B cell (primary cell): ENCODE measurements around the gene PPFIA1. TPM values are rescaled to one million over a fixed set of nuclear protein-coding genes. Genes with fewer than 3 reads are reported as not detected.

Experiments used
- ATAC-seq: fragments of 200-7000 bp; cut with Tn5 transposase; one replicate; pipeline ENCODE4 v1.10.0; 2021; ENCODE audit warnings: low read depth, mild to moderate bottlenecking, moderate number of reproducible peaks, moderate library complexity
- CTCF ChIA-PET: fragments of 350-600 bp; sonication (Branson Sonifier 250); formaldehyde crosslinking; loops from one replicate; lab custom pipeline; 2021; ENCODE audit warnings: antibody characterized with exemption, inconsistent platforms; lab: Charles Lee
- POLR2A ChIA-PET: fragments of 350-600 bp; sonication (Branson Sonifier 250); formaldehyde crosslinking; loops from one replicate; lab custom pipeline; 2021; ENCODE audit warnings: antibody characterized with exemption; lab: Charles Lee
- DNase-seq: peaks from one replicate; pipeline ENCODE4 v3.0.0; 2013
- H2AFZ ChIP-seq: 2 replicates; pipeline ENCODE4 v1.6.1; 2012; ENCODE audit warnings: mild to moderate bottlenecking, low read depth, low read length; ENCODE audit not compliant: insufficient read depth, poor library complexity, severe bottlenecking
- H3K27ac ChIP-seq, 2 donors: 1 replicate in 1 of 2; 2 replicates in 1 of 2; pipeline ENCODE4 v1.5.1; 2012 to 2013; ENCODE audit warnings: low read length in 2 of 2, mild to moderate bottlenecking in 2 of 2, moderate library complexity in 1 of 2
- H3K27me3 ChIP-seq, 4 experiments: fragments of 200-600 bp in 1 of 4; sonication (generic) in 1 of 4; replicated peaks in 1 of 4; 1 replicate in 2 of 4; 2 replicates in 2 of 4; pipeline versions ENCODE4 v1.6.1 to v1.7.0; 2013 to 2016; ENCODE audit warnings: low read length in 3 of 4, mild to moderate bottlenecking in 2 of 4, mixed read lengths in 1 of 4, moderate library complexity in 1 of 4; ENCODE audit not compliant: insufficient read depth in 4 of 4, control insufficient read depth in 3 of 4; ENCODE audit errors: control extremely low read depth in 1 of 4
- H3K36me3 ChIP-seq, 2 experiments: replicated peaks in 1 of 2; 1 replicate in 1 of 2; 2 replicates in 1 of 2; pipeline versions ENCODE4 v1.6.1 to v1.7.1; 2013; ENCODE audit warnings: low read length in 1 of 2; ENCODE audit not compliant: insufficient read depth in 2 of 2, control insufficient read depth in 1 of 2; ENCODE audit errors: control extremely low read depth in 1 of 2, extremely low read depth in 1 of 2
- H3K4me1 ChIP-seq, 2 donors: fragments of 200-600 bp in 1 of 2; sonication (generic) in 1 of 2; 1 replicate in 1 of 2; 2 replicates in 1 of 2; pipeline versions ENCODE4 v1.5.1 to v1.6.1; 2013 to 2017; ENCODE audit warnings: low read length in 2 of 2; ENCODE audit not compliant: control insufficient read depth in 2 of 2, insufficient read depth in 2 of 2
- H3K4me2 ChIP-seq: replicated peaks from 2 replicates; pipeline ENCODE3; 2012; ENCODE audit warnings: mild to moderate bottlenecking, low read depth, low read length; ENCODE audit not compliant: poor library complexity, severe bottlenecking
- H3K4me3 ChIP-seq, 5 experiments: fragments of 200-600 bp in 1 of 5; sonication (generic) in 1 of 5; 1 replicate in 3 of 5; 2 replicates in 2 of 5; pipeline versions ENCODE4 v1.5.1 to v1.7.0; 2011 to 2016; ENCODE audit warnings: low read length in 4 of 5, mild to moderate bottlenecking in 4 of 5, low read depth in 2 of 5, control low read depth in 1 of 5, moderate library complexity in 1 of 5; ENCODE audit not compliant: insufficient read depth in 1 of 5; ENCODE audit errors: control extremely low read depth in 1 of 5, extremely low read depth in 1 of 5
- H3K79me2 ChIP-seq: fragments of 200-600 bp; sonication (generic); one replicate; pipeline ENCODE4 v1.6.0; 2016; ENCODE audit warnings: low read length; ENCODE audit not compliant: control insufficient read depth, insufficient read depth
- H3K9ac ChIP-seq: fragments of 200-600 bp; sonication (generic); 2 replicates; pipeline ENCODE4 v1.6.1; 2017; ENCODE audit warnings: mild to moderate bottlenecking, low read length, moderate library complexity
- H3K9me3 ChIP-seq, 3 donors: one replicate each; pipeline versions ENCODE4 v1.6.1 to v1.7.1; 2013; ENCODE audit warnings: low read length in 2 of 3; ENCODE audit not compliant: control insufficient read depth in 2 of 3, insufficient read depth in 1 of 3; ENCODE audit errors: control extremely low read depth in 1 of 3
- H4K20me1 ChIP-seq: 2 replicates; pipeline ENCODE4 v1.6.0; 2012; ENCODE audit warnings: mild to moderate bottlenecking, low read length; ENCODE audit not compliant: insufficient read depth, control insufficient read depth, poor library complexity, severe bottlenecking
- H3K27ac Mint-ChIP-seq: one replicate; pipeline ENCODE4 v1.8.0; 2021; ENCODE audit warnings: mixed read lengths
- H3K27me3 Mint-ChIP-seq: one replicate; pipeline ENCODE4 v1.8.0; 2021; ENCODE audit warnings: mixed read lengths
- H3K4me1 Mint-ChIP-seq: one replicate; pipeline ENCODE4 v1.8.0; 2021; ENCODE audit warnings: mixed read lengths
- H3K4me3 Mint-ChIP-seq: one replicate; pipeline ENCODE4 v1.8.0; 2021; ENCODE audit warnings: mixed read lengths
- H3K9me3 Mint-ChIP-seq: one replicate; pipeline ENCODE4 v1.8.0; 2022; ENCODE audit warnings: mixed read lengths; ENCODE audit not compliant: insufficient read depth
- CTCF ChIP-seq: fragments of 200-600 bp; IDR thresholded peaks from one replicate; pipeline ENCODE4 v1.8.0; 2022; ENCODE audit warnings: antibody characterized with exemption, mild to moderate bottlenecking
- EZH2 ChIP-seq: IDR thresholded peaks from 2 replicates; pipeline ENCODE4 v1.6.1; 2012; ENCODE audit warnings: borderline replicate concordance, low read depth, mild to moderate bottlenecking, moderate library complexity, low read length; ENCODE audit not compliant: insufficient read depth, poor library complexity, severe bottlenecking
- WGBS: methylation state at CpG from one replicate; pipeline ENCODE4 v1.1.5; 2013; ENCODE audit warnings: missing lambda C conversion rate; ENCODE audit not compliant: insufficient coverage; 5-methylcytosine and 5-hydroxymethylcytosine counted together
- intact Hi-C: fragments of 100-400 bp; cut with micrococcal nuclease; formaldehyde crosslinking; loops from one replicate; pipeline ENCODE4 v1.10.0; 2022
- polyA plus RNA-seq: library from polyadenylated mRNA; depleted of rRNA; stranded (reverse); fragments of >200 nt; gene quantifications from 2 replicates; pipeline ENCODE4 v1.2.3, GENCODE V29; 2012
- total RNA-seq, 2 donors: library from RNA; stranded (reverse); fragments of 120-200 nt in 1 of 2; gene quantifications; 1 replicate in 1 of 2; 2 replicates in 1 of 2; pipeline versions ENCODE4 v1.2.3 to v1.2.4, GENCODE V29; 2013 to 2022

The PPFIA1 gene
- total and polyA plus RNA-seq, 2 donors (not counting 1 experiment from before 2014, with no cell fraction given) = 21.8 to 70.4 TPM

DNA sequence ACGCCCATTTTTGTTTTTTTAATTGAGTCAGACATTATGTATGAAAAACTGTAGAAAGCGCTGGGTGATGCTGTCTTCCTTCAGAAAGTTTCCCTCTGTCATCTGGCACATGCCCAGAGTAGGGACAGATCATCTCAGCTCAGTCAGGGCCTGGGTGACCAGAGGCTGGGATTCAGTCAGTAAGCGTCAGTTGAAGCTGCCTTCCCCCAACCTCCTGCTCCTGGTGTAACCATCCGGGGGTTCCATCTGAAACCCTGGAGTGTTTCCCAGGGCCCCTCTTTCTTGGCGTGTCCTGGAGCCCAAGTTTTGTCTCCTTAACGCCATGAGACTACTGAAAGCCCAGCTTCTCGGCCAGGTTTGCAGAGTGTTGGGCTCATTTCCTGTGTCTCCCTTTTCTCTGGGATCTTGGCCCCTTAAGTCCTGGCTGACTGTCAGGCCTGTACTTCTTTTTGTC is 10.7 kb downstream of the PPFIA1 start:
- H3K27me3 ChIP-seq = no peaks in the 10 kb centered on the region

DNA sequence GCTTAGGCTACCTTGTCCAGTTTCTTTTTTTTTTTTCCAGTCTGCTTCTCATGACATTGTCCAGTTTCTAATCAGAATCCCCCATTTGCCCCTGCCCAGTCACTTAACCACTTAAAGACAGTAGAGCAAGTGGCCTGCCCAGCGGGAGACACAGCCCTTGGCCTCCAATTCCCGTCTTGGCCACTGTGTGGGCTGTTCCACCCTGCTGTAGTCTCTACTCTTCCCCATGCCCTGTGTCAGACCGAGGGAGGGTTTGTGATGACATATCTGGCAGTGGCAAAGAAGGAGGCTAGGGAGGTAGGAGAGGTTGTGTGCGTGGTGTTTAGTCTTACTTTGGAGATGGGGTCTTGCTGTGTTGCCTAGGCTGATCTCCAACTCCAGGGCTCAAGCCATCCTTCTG is 11.5 kb downstream of the PPFIA1 start:
- Mint-ChIP-seq H3K27ac (no peak overlapping the region), H3K4me1 (peaks cover 2% of the 10 kb centered on the region), H3K4me3 (no peak overlapping the region), H3K9me3 (no peaks in the 10 kb centered on the region), H3K27me3 (no peaks in the 10 kb centered on the region)
- Histone ChIP-seq H3K79me2 (peaks cover 81% of the 10 kb centered on the region), H3K4me2 (no peak overlapping the region), H3K36me3 (peaks cover 0 to 37% of the 10 kb centered on the region in 2 experiments), H3K4me3 (no peak overlapping the region), H3K27me3 (no peaks in the 10 kb centered on the region), H3K9me3 (no peaks in the 10 kb centered on the region), H3K4me1 (no peaks in the 10 kb centered on the region), H3K9ac (no peak overlapping the region), H4K20me1 (peaks cover 57% of the 10 kb centered on the region), H3K27ac (no peak overlapping the region), H2AFZ (no peak overlapping the region)
- DNase-seq (no peak), ATAC-seq (no peak)
- ChIA-PET POLR2A (no interaction called here), CTCF (no interaction called here)
- TF ChIP-seq CTCF (no peak), EZH2 (no peak)
- intact Hi-C loops = no loop called here
- 86% methylated on average over 1 of the region's 4 CpGs for WGBS

More for the DNA sequence above, 10.7 kb downstream of the PPFIA1 start:
- H3K9ac ChIP-seq = no peak overlapping the region
- H3K4me2 ChIP-seq = no peak overlapping the region
- peaks cover 0 to 37% of the 10 kb centered on the region in 2 experiments for H3K36me3 ChIP-seq
- POLR2A ChIA-PET = no interaction called here
- H3K4me3 Mint-ChIP-seq = no peak overlapping the region
- 97% methylated on average over 7 of the region's 7 CpGs for WGBS
- peaks cover 55% of the 10 kb centered on the region for H4K20me1 ChIP-seq
- no peaks in the 10 kb centered on the region for H3K9me3 ChIP-seq
- H3K79me2 ChIP-seq = peaks cover 74% of the 10 kb centered on the region
- intact Hi-C loops = no loop called here
- peaks cover 3% of the 10 kb centered on the region for H3K4me1 Mint-ChIP-seq
- no peak overlapping the region for H3K27ac ChIP-seq
- H3K4me3 ChIP-seq = no peak overlapping the region
- CTCF ChIA-PET = no interaction called here
- DNase-seq (no peak), ATAC-seq (no peak)
- TF ChIP-seq EZH2 (no peak), CTCF (no peak)
- no peak overlapping the region for H3K27ac Mint-ChIP-seq
- no peak overlapping the region for H2AFZ ChIP-seq
- H3K9me3 Mint-ChIP-seq = no peaks in the 10 kb centered on the region
- no peaks in the 10 kb centered on the region for H3K4me1 ChIP-seq
- H3K27me3 Mint-ChIP-seq = no peaks in the 10 kb centered on the region
